ENCODE measurements around the gene PSD2.

- TF ChIP-seq, protein P1, sequence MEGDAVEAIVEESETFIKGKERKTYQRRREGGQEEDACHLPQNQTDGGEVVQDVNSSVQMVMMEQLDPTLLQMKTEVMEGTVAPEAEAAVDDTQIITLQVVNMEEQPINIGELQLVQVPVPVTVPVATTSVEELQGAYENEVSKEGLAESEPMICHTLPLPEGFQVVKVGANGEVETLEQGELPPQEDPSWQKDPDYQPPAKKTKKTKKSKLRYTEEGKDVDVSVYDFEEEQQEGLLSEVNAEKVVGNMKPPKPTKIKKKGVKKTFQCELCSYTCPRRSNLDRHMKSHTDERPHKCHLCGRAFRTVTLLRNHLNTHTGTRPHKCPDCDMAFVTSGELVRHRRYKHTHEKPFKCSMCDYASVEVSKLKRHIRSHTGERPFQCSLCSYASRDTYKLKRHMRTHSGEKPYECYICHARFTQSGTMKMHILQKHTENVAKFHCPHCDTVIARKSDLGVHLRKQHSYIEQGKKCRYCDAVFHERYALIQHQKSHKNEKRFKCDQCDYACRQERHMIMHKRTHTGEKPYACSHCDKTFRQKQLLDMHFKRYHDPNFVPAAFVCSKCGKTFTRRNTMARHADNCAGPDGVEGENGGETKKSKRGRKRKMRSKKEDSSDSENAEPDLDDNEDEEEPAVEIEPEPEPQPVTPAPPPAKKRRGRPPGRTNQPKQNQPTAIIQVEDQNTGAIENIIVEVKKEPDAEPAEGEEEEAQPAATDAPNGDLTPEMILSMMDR (IDR thresholded peaks at IDR 0.05), result no peak
- no peak for TF ChIP-seq POLR2AphosphoS5 (IDR thresholded peaks at IDR 0.05; ENCODE audit: low read depth, low read length)
- TF ChIP-seq REST (IDR thresholded peaks at IDR 0.05; ENCODE audit: insufficient read depth in 1 of 2, low read depth in 2 of 2, low read length in 1 of 2), result no peak
Measured at GRCh38 chr5:139849942-139850341, 54.3 kb downstream of the PSD2 start.
